Heart left ventricle (tissue), 13 donors: ENCODE results near the gene DUSP28.

ENCODE experiments used
- POLR2A ChIP-seq, 2 donors: fragments of 450-650 bp; IDR thresholded peaks; one replicate each; pipeline ENCODE4 v1.6.1; 2017; ENCODE audit warnings: antibody characterized with exemption in 2 of 2, mild to moderate bottlenecking in 2 of 2, moderate library complexity in 2 of 2
- TF ChIP-seq, protein P1 (sequence below), 12 donors: fragments of 200-600 bp; sonication (generic) in 4 of 12; IDR thresholded peaks; one replicate each; pipeline versions ENCODE4 v1.5.0 to v1.8.0; 2018 to 2022; ENCODE audit warnings: antibody characterized with exemption in 12 of 12, mild to moderate bottlenecking in 5 of 12
- donor health status: ischemic (EF 13 %, LVEDD 7.1; RV severe dilation, severe dysfunction).
- donor health status: DM: no; HTN: yes; CAD: no.
- donor health status: DM: no; HTN: no; CAD: no.
- donor health status: ischemic (EF 25% LVEDD 6.9; RV normal size, moderate dysfunction).
- donor health status: ischemic (EF 25% LVEDD 5.7; RV mildly dilated, moderate dysfunction).
- donor health status: ischemic (EF 35%, LVEDD 5.7; RV mildly dilated, moderate dysfunction).
- donor health status: nonischemic (EF 11% LVEDD 7.7; RV severe dilation, severe dysfunction).
- donor health status: DM: yes; HTN: yes; CAD: no.
- donor health status: PGD.
- donor health status: ischemic (EF 29% LVEDD 5.4; RV normal size, mild dysfunction).
- donor health status: nonischemic (EF 23%, LVEDD 6.1; RV moderate dilation, normal function).

DNA sequence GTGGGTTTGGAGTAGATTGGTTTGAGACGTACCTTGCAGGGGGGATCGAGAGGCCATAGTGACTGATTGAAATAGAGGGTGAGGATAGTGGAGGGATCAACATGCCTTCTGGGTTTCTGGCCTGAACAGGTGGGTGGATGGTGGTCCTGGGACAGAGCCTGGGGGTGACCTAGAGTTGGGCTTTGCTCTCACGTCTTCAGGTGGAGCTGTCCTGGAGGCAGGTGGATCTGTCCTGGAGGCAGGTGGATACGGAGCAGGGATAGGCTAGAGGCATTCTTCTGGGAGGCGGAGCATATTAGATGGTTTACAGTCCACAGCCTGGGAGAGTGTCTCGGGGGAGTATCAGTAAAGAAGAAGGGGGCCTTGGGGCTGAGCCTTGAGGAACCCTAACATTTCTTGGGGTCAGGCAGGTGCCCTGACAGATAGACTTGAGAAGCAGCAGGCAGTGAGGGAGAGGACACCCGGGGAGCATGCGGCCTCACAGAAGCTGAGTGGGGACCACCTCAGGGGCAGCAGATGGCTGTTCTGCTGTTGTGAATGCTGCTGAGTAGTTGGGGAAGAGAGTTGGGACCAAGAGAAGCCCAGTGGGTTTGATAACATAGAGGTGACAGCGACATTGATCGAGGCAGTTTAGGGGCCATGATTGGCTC lies 28.0 kb downstream of the DUSP28 start:
- TF ChIP-seq, protein P1, sequence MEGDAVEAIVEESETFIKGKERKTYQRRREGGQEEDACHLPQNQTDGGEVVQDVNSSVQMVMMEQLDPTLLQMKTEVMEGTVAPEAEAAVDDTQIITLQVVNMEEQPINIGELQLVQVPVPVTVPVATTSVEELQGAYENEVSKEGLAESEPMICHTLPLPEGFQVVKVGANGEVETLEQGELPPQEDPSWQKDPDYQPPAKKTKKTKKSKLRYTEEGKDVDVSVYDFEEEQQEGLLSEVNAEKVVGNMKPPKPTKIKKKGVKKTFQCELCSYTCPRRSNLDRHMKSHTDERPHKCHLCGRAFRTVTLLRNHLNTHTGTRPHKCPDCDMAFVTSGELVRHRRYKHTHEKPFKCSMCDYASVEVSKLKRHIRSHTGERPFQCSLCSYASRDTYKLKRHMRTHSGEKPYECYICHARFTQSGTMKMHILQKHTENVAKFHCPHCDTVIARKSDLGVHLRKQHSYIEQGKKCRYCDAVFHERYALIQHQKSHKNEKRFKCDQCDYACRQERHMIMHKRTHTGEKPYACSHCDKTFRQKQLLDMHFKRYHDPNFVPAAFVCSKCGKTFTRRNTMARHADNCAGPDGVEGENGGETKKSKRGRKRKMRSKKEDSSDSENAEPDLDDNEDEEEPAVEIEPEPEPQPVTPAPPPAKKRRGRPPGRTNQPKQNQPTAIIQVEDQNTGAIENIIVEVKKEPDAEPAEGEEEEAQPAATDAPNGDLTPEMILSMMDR (IDR thresholded peaks at IDR 0.05): no peak
- TF ChIP-seq POLR2A (IDR thresholded peaks at IDR 0.05): no peak
